ENCODE measurements around the gene TMEM179B.
A peak's percentile ranks its signal among the peaks of the same experiment; 100 is the strongest.

TMEM179B gene

DNA sequence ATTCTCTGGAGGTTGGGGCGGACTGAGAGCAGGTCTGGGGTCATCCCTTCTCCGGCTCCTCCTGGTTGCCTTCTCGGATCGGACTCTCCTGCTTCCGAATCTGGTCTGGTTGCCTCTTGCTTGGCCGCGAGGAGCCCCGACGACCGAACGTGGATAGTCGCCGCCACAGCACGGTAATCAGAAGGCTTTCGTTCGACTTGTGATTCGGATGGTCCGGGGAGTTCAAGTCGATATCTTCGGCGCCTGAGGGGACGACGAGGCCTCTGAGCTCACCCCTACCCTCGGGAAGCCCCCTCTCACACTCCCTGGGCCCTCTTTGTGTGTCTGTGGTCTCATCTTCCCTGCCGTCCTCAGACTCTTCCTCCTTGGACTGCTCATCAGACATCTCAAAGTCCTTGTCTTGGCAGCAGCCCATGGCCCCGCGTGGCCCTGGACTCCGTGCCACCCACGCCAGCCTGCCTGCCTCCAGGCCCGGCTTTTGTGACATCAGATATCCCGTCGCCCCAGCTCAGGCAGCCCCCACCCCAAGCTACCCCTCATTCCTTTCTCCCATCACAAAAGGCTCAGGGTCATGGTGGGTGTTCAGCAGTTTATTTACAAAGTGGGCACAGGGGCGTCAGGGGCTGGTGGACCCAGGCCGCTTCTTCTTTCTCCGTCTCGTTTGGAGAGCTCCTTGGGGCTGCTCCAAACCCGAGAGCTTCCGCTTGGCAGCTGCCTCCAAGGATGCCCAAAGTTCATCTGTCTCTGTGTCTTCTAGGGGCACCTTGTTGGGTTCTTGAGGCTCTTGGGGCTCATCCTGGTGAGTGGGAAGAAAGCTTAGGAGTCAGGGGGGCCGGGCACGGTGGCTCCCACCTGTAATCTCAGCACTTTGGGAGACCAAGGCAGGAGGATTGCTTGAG lies 45.4 kb downstream of the TMEM179B start, which contains the start of gene TEX54:
TEX54 (minus strand) TSS at position 506 of the 899 bp plus-strand sequence.
- DNase-seq (ENCODE audit: low spot score) = peak; percentile 28

DNA sequence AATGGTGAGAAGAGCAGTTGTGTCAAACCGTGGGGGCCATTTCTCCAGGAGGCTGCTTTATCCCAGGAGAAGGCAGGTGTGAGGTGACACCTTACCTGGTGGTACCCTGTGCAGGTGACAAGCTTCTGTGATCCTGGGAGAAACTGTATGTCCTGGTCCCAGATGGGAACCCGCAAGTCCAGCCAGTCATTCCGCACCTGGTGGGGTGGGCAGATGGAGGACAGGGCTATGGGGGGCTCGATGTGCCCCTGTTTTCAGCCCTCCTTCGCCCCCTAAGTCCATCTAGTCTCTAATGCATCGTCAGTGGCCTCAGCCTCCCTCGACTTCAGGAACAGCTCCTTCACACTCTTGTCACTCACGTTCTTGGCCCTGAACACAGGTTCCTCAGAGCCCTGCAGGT lies 48.1 kb downstream of the TMEM179B start:
- DNase-seq (ENCODE audit: low spot score) = no peak

DNA sequence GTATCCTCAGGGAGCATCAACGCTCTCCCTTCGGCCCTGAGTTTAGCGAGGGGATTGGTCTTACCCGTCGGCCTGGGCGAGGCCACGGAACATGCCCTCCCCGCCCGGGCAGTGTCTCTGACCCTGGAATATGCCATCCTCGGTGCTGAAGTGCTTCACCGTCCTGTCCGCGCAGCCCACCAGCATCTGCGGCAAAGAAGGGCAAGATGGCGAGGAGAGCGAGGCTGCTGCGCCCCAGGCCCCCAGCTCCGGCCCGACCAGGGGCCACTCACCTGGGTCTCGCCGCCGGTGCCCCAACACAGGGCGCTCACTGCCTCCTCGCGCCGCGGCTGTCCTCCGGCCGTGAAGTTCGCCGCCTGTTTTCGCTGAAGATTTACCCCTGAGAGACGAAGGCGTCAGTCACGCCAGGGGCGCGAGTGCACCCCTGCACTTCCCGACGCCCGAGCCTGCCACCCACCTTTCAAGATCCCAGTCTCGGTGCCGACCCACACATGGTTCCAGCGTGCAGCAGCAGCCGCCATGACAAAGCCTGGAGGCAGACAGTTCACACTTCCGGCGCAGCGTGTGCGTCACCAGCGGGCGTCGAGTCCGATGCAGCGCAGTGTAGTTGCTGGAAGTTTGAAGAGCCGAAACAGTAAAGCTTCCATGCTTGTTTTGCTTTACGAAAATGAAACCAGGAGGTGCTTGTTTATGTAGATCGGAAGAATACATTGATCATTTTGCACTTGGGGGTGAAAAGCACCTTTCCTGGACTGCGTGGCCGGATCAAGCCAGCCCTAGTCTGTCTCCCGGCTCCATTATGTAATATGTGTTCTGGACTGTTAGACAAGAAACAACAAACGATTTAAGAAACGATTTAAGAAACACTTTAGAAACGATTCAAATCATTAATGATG lies 52.1 kb downstream of the TMEM179B start, which contains the start of gene WDR74:
WDR74 (minus strand) TSS at position 541 of the 896 bp plus-strand sequence; CDS start at position 521, 20 bp downstream.
- DNase-seq (ENCODE audit: low spot score) = peak; percentile 86
